Nephron progenitor cell (in vitro differentiated cells): Measurements from ENCODE around the gene SRMS.

Experiments used
- DNase-seq: peaks from one replicate; pipeline ENCODE4 v3.0.0; 2021
- H3K27ac Mint-ChIP-seq: 2 replicates; pipeline ENCODE4 v1.8.0; 2021; ENCODE audit warnings: mild to moderate bottlenecking, moderate library complexity, mixed read lengths
- H3K27me3 Mint-ChIP-seq: 2 replicates; pipeline ENCODE4 v1.8.0; 2021; ENCODE audit warnings: mild to moderate bottlenecking, low read depth, mixed read lengths; ENCODE audit not compliant: poor library complexity
- H3K36me3 Mint-ChIP-seq: 2 replicates; pipeline ENCODE4 v1.8.0; 2021; ENCODE audit warnings: low read depth, mixed read lengths
- H3K4me1 Mint-ChIP-seq: 2 replicates; pipeline ENCODE4 v1.8.0; 2021; ENCODE audit warnings: mixed read lengths
- H3K4me3 Mint-ChIP-seq: 2 replicates; pipeline ENCODE4 v1.8.0; 2021; ENCODE audit warnings: mild to moderate bottlenecking, moderate library complexity, mixed read lengths
- H3K9me3 Mint-ChIP-seq: 2 replicates; pipeline ENCODE4 v1.8.0; 2021; ENCODE audit warnings: mild to moderate bottlenecking, moderate library complexity, mixed read lengths
- CTCF ChIP-seq: fragments of 200-600 bp; sonication (generic); IDR thresholded peaks from 2 replicates; pipeline ENCODE4 v1.5.0; 2021; ENCODE audit warnings: antibody characterized with exemption

SRMS gene

GRCh38 chr20:63580796-63581461, 33.4 kb upstream of the SRMS start:
- no peaks in the 10 kb centered on the region for H3K36me3 Mint-ChIP-seq
- H3K4me1 Mint-ChIP-seq = peaks cover 25% of the 10 kb centered on the region
- no peak overlapping the region for H3K4me3 Mint-ChIP-seq
- peak; percentile 37 for DNase-seq
- H3K27ac Mint-ChIP-seq = no peak overlapping the region
- no peaks in the 10 kb centered on the region for H3K9me3 Mint-ChIP-seq
- TF ChIP-seq CTCF = peak; percentile 30
- peaks cover 15% of the 10 kb centered on the region for H3K27me3 Mint-ChIP-seq

- Mint-ChIP-seq H3K9me3 (no peaks in the 10 kb centered on the region), H3K27ac (no peak overlapping the region), H3K27me3 (peaks cover 15% of the 10 kb centered on the region), H3K4me3 (no peak overlapping the region), H3K36me3 (no peaks in the 10 kb centered on the region), H3K4me1 (peaks cover 25% of the 10 kb centered on the region)
- no peak for DNase-seq
- TF ChIP-seq CTCF = no peak
These were observed 31.6 kb upstream of the SRMS start for GRCh38 chr20:63579017-63579694.

- Mint-ChIP-seq H3K27ac (no peak overlapping the region), H3K9me3 (no peaks in the 10 kb centered on the region), H3K4me3 (no peak overlapping the region), H3K4me1 (peaks cover 20% of the 10 kb centered on the region), H3K36me3 (no peaks in the 10 kb centered on the region), H3K27me3 (peaks cover 15% of the 10 kb centered on the region)
- DNase-seq = no peak
- TF ChIP-seq CTCF = no peak
These were observed 30.9 kb upstream of the SRMS start for GRCh38 chr20:63578224-63579016.

- no peak for TF ChIP-seq CTCF
These were observed 29.9 kb upstream of the SRMS start for GRCh38 chr20:63577317-63577894.

GRCh38 chr20:63576311-63576710, 28.8 kb upstream of the SRMS start:
- H3K27me3 Mint-ChIP-seq = peaks cover 15% of the 10 kb centered on the region
- no peak overlapping the region for H3K27ac Mint-ChIP-seq
- peak overlapping the region; percentile 61 for H3K4me3 Mint-ChIP-seq
- no peak for DNase-seq
- H3K9me3 Mint-ChIP-seq = no peaks in the 10 kb centered on the region
- no peak for TF ChIP-seq CTCF
- no peaks in the 10 kb centered on the region for H3K36me3 Mint-ChIP-seq
- H3K4me1 Mint-ChIP-seq = peaks cover 12% of the 10 kb centered on the region

More at GRCh38 chr20:63577317-63577894, 29.9 kb upstream of the SRMS start:
- H3K27me3 Mint-ChIP-seq = peaks cover 15% of the 10 kb centered on the region
- no peaks in the 10 kb centered on the region for H3K36me3 Mint-ChIP-seq
- no peak for DNase-seq
- no peak overlapping the region for H3K4me3 Mint-ChIP-seq
- peaks cover 12% of the 10 kb centered on the region for H3K4me1 Mint-ChIP-seq
- no peaks in the 10 kb centered on the region for H3K9me3 Mint-ChIP-seq
- H3K27ac Mint-ChIP-seq = no peak overlapping the region
